IgD-negative memory B cell (primary cell): Measurements from ENCODE around the gene NTMT2. TPM values are rescaled to one million over a fixed set of nuclear protein-coding genes. Genes with fewer than 3 reads are reported as not detected.

Source experiments
- H3K27ac Mint-ChIP-seq, 3 donors: one replicate each; pipeline ENCODE4 v1.8.0; 2020 to 2022; ENCODE audit warnings: mild to moderate bottlenecking in 3 of 3, mixed read lengths in 3 of 3, moderate library complexity in 1 of 3
- H3K27me3 Mint-ChIP-seq: one replicate; pipeline ENCODE4 v1.8.0; 2021; ENCODE audit warnings: mixed read lengths
- H3K36me3 Mint-ChIP-seq: one replicate; pipeline ENCODE4 v1.8.0; 2020; ENCODE audit warnings: mild to moderate bottlenecking, mixed read lengths
- H3K4me1 Mint-ChIP-seq, 3 donors: one replicate each; pipeline ENCODE4 v1.8.0; 2020 to 2022; ENCODE audit warnings: mixed read lengths in 3 of 3, mild to moderate bottlenecking in 1 of 3
- H3K4me3 Mint-ChIP-seq, 4 donors: one replicate each; pipeline ENCODE4 v1.8.0; 2020 to 2022; ENCODE audit warnings: mild to moderate bottlenecking in 4 of 4, mixed read lengths in 4 of 4, moderate library complexity in 3 of 4
- H3K9me3 Mint-ChIP-seq, 3 donors: one replicate each; pipeline ENCODE4 v1.8.0; 2020 to 2021; ENCODE audit warnings: mixed read lengths in 3 of 3, mild to moderate bottlenecking in 1 of 3
- polyA plus RNA-seq: library from polyadenylated mRNA; unstranded; fragments of 300-500 nt; fragmentation: Illumina TruSeq; gene quantifications from one replicate; pipeline ENCODE4 v1.2.3, GENCODE V29; 2021

The NTMT2 gene
- polyA plus RNA-seq, 1 donor from 2014 or later: not detected

DNA sequence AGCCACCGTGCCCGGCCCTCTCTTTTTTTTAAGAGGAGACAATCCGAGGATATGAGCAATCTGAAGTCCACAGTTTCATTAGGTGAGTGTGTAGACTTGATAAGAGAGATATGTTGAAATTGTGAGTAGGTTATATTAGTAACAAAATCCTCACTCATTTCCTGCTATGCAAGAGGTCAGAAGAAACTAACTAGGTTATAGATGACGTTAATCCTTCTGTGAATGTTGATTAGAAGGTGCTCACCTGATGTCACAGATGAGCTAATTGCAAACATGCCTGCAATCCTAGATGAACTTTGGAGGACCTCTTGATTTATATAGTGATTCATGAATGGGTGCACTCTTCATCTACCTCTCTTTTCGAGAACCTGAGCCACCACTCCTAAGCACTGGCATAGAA is 29.3 kb downstream of the NTMT2 start:
- no peak overlapping the region for H3K4me3 Mint-ChIP-seq
- peaks cover 5 to 11% (median 5%) of the 10 kb centered on the region in 3 donors for H3K9me3 Mint-ChIP-seq

GRCh38 chr1:170175484-170175883 is 29.7 kb downstream of the NTMT2 start:
- H3K4me3 Mint-ChIP-seq: no peak overlapping the region
- H3K4me1 Mint-ChIP-seq: no peaks in the 10 kb centered on the region
- peaks cover 2 to 11% (median 5%) of the 10 kb centered on the region in 3 donors for H3K9me3 Mint-ChIP-seq
- no peak overlapping the region for H3K27ac Mint-ChIP-seq
- H3K27me3 Mint-ChIP-seq: no peaks in the 10 kb centered on the region
- peaks cover 2% of the 10 kb centered on the region for H3K36me3 Mint-ChIP-seq

More for the DNA sequence above, 29.3 kb downstream of the NTMT2 start:
- Mint-ChIP-seq H3K27me3 (no peaks in the 10 kb centered on the region), H3K27ac (no peak overlapping the region), H3K36me3 (peaks cover 2% of the 10 kb centered on the region), H3K4me1 (no peaks in the 10 kb centered on the region)

GRCh38 chr1:170176772-170177171 is 31.0 kb downstream of the NTMT2 start:
- H3K9me3 Mint-ChIP-seq: peaks cover 2 to 5% (median 5%) of the 10 kb centered on the region in 3 donors
- H3K36me3 Mint-ChIP-seq: peaks cover 2% of the 10 kb centered on the region
- no peak overlapping the region for H3K4me3 Mint-ChIP-seq
- no peaks in the 10 kb centered on the region for H3K27me3 Mint-ChIP-seq
- no peak overlapping the region for H3K27ac Mint-ChIP-seq
- no peaks in the 10 kb centered on the region for H3K4me1 Mint-ChIP-seq

DNA sequence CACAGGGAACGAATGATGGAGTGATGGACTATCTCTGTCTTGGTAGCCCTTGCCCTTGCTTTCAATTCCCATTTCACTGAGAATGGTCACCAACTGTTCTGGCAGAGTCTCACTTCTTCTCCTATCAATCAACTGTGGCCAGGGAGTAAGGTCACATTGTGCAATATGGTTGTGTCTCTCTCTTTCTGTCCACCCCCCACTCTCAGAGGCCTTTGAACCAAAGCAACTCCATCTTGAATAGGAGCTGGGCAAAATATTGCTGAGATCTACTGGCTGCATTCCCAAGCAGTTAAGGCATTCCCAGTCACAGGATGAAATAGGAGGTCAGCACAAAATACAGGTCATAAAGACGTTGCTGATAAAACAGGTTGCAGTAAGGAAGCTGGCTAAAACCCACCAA is 36.7 kb downstream of the NTMT2 start:
- no peak overlapping the region for H3K4me3 Mint-ChIP-seq
- H3K36me3 Mint-ChIP-seq: no peaks in the 10 kb centered on the region
- no peaks in the 10 kb centered on the region for H3K4me1 Mint-ChIP-seq
- H3K27me3 Mint-ChIP-seq: no peaks in the 10 kb centered on the region
- H3K9me3 Mint-ChIP-seq: peaks cover 0 to 7% (median 0%) of the 10 kb centered on the region in 3 donors
- no peak overlapping the region for H3K27ac Mint-ChIP-seq

DNA sequence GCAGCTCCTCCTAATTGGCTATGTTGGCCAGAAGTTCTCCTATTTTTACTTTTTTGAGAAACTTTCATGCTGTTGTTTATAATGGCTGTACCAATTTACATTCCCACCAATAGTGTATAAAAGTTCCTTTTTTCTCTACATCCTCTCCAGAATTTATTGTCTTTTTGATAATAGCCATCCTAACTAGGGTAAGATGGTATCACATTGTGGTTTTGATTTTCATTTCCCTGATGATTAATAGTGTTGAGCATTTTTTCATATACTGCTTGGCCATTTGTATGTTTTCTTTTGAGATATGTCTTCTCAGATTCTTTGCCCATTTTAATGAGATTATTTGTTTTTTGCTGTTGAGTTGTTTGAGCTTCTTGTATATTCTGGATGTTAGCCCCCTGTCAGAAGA is 46.8 kb downstream of the NTMT2 start:
- H3K4me1 Mint-ChIP-seq: no peaks in the 10 kb centered on the region
- no peak overlapping the region for H3K27ac Mint-ChIP-seq
- H3K27me3 Mint-ChIP-seq: peaks cover 2% of the 10 kb centered on the region
- H3K9me3 Mint-ChIP-seq: peaks cover 5 to 20% (median 12%) of the 10 kb centered on the region in 3 donors
- no peak overlapping the region for H3K4me3 Mint-ChIP-seq
- H3K36me3 Mint-ChIP-seq: peaks cover 2% of the 10 kb centered on the region

DNA sequence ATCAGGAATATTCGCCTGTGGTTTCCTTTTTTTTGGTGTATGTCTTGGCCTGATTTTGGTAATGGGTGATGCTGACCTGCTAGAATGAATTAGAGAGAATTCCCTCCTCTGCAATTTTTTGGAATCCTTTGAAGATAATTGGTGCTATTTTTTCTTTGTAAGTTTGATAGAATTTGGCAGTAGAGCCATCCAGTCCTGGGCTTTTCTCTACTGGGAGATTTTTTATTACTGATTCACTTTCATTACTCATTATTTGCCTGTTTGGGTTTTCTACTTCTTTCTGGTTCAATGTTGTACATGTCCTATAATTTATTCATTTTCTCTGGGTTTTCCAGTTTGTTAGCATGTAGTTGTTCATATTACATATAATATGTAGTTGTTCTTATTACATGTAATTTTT is 48.7 kb downstream of the NTMT2 start:
- Mint-ChIP-seq H3K27ac (no peak overlapping the region), H3K4me3 (no peak overlapping the region), H3K36me3 (peaks cover 2% of the 10 kb centered on the region), H3K9me3 (peaks cover 5 to 12% (median 6%) of the 10 kb centered on the region in 3 donors), H3K27me3 (peaks cover 2% of the 10 kb centered on the region), H3K4me1 (no peaks in the 10 kb centered on the region)

DNA sequence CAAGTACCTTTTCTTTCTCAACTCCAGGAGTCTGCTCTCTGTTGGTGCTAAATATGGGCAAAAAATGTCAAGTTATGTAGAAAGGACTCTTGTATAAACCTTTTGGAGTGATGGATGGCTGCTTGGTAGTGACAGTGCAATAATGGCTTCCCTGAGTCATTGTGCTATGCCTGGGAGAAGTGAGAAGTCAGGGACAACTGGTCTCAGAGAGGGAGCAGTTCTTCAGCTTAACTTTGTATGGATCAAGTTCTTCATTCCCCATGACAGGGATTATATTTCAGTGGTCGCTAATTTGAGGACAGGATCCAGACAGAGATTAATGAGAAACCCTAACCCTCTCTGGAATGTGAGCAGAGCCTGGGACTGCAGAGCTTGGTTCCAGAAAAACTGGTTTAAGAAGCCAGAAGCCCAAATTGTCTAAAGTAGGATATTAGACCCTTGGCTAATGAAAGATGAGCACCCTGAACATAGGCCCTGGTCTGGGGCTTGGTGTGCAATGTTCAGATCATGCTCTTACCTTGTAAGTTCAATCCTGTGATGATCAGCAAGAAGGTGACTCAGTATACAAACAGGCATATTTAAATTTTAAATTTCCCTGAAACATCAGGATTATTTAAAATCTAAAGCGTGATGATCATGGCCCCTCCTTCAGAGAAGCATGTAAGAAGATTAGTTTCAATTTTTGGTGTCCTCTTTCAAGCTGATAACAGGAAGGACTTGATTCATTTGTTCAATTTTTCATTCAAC is 50.9 kb downstream of the NTMT2 start:
- Mint-ChIP-seq H3K4me1 (no peaks in the 10 kb centered on the region), H3K9me3 (peaks cover 0 to 2% (median 0%) of the 10 kb centered on the region in 3 donors), H3K27ac (peak overlapping the region in 1 of 3 donors; percentile 1)

DNA sequence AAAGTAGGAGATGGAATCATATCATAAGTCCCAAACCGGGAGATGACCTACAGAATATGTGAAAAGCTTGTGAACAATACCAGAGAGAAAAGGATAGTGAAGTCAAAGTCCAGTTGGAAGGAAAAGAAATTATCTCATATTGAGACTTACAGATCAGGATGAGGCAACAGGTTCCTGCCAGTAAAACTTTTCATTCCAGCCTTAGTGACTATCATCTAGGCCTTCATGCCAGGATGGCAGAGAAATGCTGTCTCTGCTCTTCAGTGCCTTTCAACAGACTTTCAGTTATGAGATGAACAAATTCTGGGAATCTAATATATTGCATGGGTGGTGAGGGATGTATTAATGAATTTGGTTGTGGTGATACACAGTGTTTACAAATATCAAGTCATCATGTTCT is 52.3 kb downstream of the NTMT2 start:
- no peaks in the 10 kb centered on the region for H3K36me3 Mint-ChIP-seq
- H3K4me1 Mint-ChIP-seq: no peaks in the 10 kb centered on the region
- peaks cover 4% of the 10 kb centered on the region for H3K27me3 Mint-ChIP-seq
- H3K27ac Mint-ChIP-seq: no peak overlapping the region
- no peak overlapping the region for H3K4me3 Mint-ChIP-seq
- peaks cover 0 to 4% (median 0%) of the 10 kb centered on the region in 3 donors for H3K9me3 Mint-ChIP-seq

More for the DNA sequence above, 50.9 kb downstream of the NTMT2 start:
- Mint-ChIP-seq H3K36me3 (peaks cover 2% of the 10 kb centered on the region), H3K4me3 (no peak overlapping the region), H3K27me3 (peaks cover 4% of the 10 kb centered on the region)

GRCh38 chr1:170198584-170198983 is 52.8 kb downstream of the NTMT2 start:
- H3K36me3 Mint-ChIP-seq: no peaks in the 10 kb centered on the region
- no peak overlapping the region for H3K27ac Mint-ChIP-seq
- H3K27me3 Mint-ChIP-seq: peaks cover 4% of the 10 kb centered on the region
- no peak overlapping the region for H3K4me3 Mint-ChIP-seq
- no peaks in the 10 kb centered on the region for H3K4me1 Mint-ChIP-seq
- H3K9me3 Mint-ChIP-seq: peaks cover 0 to 4% (median 0%) of the 10 kb centered on the region in 3 donors

- H3K4me1 Mint-ChIP-seq: no peaks in the 10 kb centered on the region
- peaks cover 6% of the 10 kb centered on the region for H3K27me3 Mint-ChIP-seq
- no peak overlapping the region for H3K27ac Mint-ChIP-seq
- H3K9me3 Mint-ChIP-seq: peaks cover 0 to 4% (median 0%) of the 10 kb centered on the region in 3 donors
- H3K36me3 Mint-ChIP-seq: no peaks in the 10 kb centered on the region
- H3K4me3 Mint-ChIP-seq: no peak overlapping the region
These were observed 54.4 kb downstream of the NTMT2 start for GRCh38 chr1:170200161-170200560.

DNA sequence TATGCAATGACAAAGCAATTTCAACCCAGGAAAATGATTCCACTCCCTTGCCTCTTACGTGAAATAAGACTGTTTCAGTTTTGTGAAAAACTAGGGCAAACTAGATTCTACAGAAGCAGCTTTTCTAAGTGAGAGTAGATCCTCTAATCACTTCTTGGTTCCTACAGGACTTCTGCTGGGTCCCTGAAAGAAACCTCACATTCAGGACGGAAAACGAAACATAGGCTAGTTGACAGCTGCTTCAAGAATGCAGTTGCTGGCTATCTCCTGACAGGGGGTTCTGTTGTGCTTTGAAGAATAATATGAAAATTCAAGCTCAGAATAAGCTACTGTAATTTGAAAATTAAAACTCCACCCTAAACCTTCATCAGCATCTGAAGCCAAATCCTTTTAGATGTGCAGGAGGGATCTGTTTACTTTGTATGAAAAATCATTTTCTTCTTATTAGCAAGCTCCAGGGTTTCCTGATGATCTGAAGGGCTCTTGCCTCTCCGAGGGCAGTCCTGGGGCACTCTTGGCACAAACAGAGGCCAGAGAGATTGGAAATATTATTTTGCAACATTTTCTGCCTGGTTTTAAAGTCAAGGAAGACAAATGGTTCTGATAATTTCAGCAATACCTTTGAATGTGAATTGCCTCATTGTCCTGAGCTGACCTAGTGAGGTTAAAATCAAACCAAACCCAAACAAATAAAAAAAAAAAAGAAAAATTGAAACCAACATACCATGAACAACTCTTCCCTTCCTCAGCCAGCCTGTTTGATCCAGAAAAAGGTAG is 55.0 kb downstream of the NTMT2 start:
- peaks cover 6% of the 10 kb centered on the region for H3K27me3 Mint-ChIP-seq
- no peak overlapping the region for H3K4me3 Mint-ChIP-seq
- no peak overlapping the region for H3K27ac Mint-ChIP-seq
- H3K36me3 Mint-ChIP-seq: no peaks in the 10 kb centered on the region
- H3K9me3 Mint-ChIP-seq: peaks cover 0 to 4% (median 0%) of the 10 kb centered on the region in 3 donors
- H3K4me1 Mint-ChIP-seq: no peaks in the 10 kb centered on the region

- H3K9me3 Mint-ChIP-seq: peaks cover 2 to 8% (median 7%) of the 10 kb centered on the region in 3 donors
- peaks cover 6% of the 10 kb centered on the region for H3K27me3 Mint-ChIP-seq
- H3K4me1 Mint-ChIP-seq: no peaks in the 10 kb centered on the region
- H3K4me3 Mint-ChIP-seq: no peak overlapping the region
- H3K36me3 Mint-ChIP-seq: no peaks in the 10 kb centered on the region
- no peak overlapping the region for H3K27ac Mint-ChIP-seq
These were observed 57.9 kb downstream of the NTMT2 start for GRCh38 chr1:170203693-170204092.

DNA sequence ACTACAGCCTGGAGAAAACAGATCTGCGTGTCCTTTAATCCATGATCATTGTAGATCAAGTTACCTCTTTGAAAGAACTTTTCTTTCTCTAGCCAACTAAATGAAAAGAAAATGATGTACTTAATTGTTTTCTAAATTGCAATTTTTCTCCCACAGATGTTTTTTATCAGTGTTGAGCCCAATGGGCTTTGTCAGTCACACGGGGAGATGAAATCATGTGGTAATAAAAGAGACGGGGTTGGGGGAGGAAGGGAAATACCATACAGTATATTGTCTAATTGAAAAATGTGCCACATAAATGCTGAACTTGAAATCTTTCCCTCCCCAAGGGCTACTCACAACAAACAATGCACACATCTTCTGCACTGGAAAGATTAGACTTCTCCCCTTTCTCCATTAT is 58.4 kb downstream of the NTMT2 start:
- H3K36me3 Mint-ChIP-seq: no peaks in the 10 kb centered on the region
- H3K27me3 Mint-ChIP-seq: peaks cover 6% of the 10 kb centered on the region
- H3K27ac Mint-ChIP-seq: no peak overlapping the region
- no peak overlapping the region for H3K4me3 Mint-ChIP-seq
- no peaks in the 10 kb centered on the region for H3K4me1 Mint-ChIP-seq
- H3K9me3 Mint-ChIP-seq: peaks cover 2 to 8% (median 7%) of the 10 kb centered on the region in 3 donors

GRCh38 chr1:170205301-170205700 is 59.5 kb downstream of the NTMT2 start:
- Mint-ChIP-seq H3K27me3 (peaks cover 6% of the 10 kb centered on the region), H3K4me1 (no peaks in the 10 kb centered on the region), H3K36me3 (peaks cover 1% of the 10 kb centered on the region), H3K4me3 (no peak overlapping the region), H3K27ac (no peak overlapping the region), H3K9me3 (peaks cover 2 to 8% (median 7%) of the 10 kb centered on the region in 3 donors)

DNA sequence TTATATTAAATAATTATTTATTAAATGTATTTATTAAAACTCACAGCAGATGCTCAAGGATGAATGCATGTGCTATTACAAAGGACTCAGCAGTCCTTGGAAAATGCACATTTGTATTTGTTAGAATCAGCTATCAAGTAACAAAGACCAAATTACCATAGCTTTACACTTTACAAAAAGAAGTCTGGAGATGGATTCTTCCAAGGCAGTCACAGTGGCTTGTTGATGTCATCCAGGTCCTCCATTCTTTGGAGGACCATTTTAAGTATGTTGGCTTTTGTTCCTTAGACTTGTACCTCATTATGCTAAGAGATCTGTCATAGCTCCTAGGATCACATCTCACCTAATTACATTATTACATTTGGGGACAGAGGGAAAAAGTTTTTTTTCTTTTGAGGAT is 63.4 kb downstream of the NTMT2 start:
- H3K4me3 Mint-ChIP-seq: no peak overlapping the region
- H3K9me3 Mint-ChIP-seq: peaks cover 2 to 8% (median 4%) of the 10 kb centered on the region in 3 donors
- H3K27ac Mint-ChIP-seq: no peak overlapping the region
- peaks cover 1% of the 10 kb centered on the region for H3K36me3 Mint-ChIP-seq
- H3K4me1 Mint-ChIP-seq: no peaks in the 10 kb centered on the region
- peaks cover 6% of the 10 kb centered on the region for H3K27me3 Mint-ChIP-seq
